Adrenal gland (tissue), 19 donors: Measurements from ENCODE around the gene CALML6. TPM values are rescaled to one million over a fixed set of nuclear protein-coding genes. Genes with fewer than 3 reads are reported as not detected.

Source experiments
- DNase-seq, 7 donors: peaks; one replicate each; pipeline ENCODE4 v3.0.0-alpha.2; 2019 to 2020
- H3K27ac ChIP-seq, 5 donors: fragments of 200-600 bp; sonication (generic) in 4 of 5; 1 replicate in 3 of 5; 2 replicates in 2 of 5; pipeline versions ENCODE4 v1.5.1 to v1.8.0; 2016 to 2020; ENCODE audit warnings: mild to moderate bottlenecking in 1 of 5
- H3K27me3 ChIP-seq: fragments of 200-600 bp; 2 replicates; pipeline ENCODE4 v1.8.0; 2021
- H3K36me3 ChIP-seq, 2 donors: fragments of 200-600 bp; replicated peaks in 1 of 2; 1 replicate in 1 of 2; 2 replicates in 1 of 2; pipeline versions ENCODE4 v1.5.1 to v1.8.0; 2018 to 2022
- H3K4me1 ChIP-seq, 2 donors: fragments of 200-600 bp; replicated peaks in 1 of 2; 1 replicate in 1 of 2; 2 replicates in 1 of 2; pipeline versions ENCODE4 v1.5.1 to v1.8.0; 2018 to 2021
- H3K4me3 ChIP-seq, 4 donors: fragments of 200-600 bp; sonication (generic) in 3 of 4; one replicate each; pipeline ENCODE4 v1.5.1; 2016 to 2018
- H3K9me3 ChIP-seq, 3 donors: fragments of 200-600 bp; sonication (generic) in 1 of 3; replicated peaks in 1 of 3; 1 replicate in 2 of 3; 2 replicates in 1 of 3; pipeline versions ENCODE4 v1.5.1 to v1.8.0; 2016 to 2021
- CTCF ChIP-seq, 6 experiments: fragments of 450-650 bp in 4 of 6; fragments of 200-600 bp in 2 of 6; sonication (generic) in 1 of 6; IDR thresholded peaks; 1 replicate in 5 of 6; 2 replicates in 1 of 6; pipeline versions ENCODE4 v1.5.1 to v1.8.0; 2016 to 2021; ENCODE audit warnings: antibody characterized with exemption in 6 of 6, mild to moderate bottlenecking in 2 of 6, moderate library complexity in 1 of 6
- POLR2A ChIP-seq, 2 donors: fragments of 450-650 bp; IDR thresholded peaks; one replicate each; pipeline ENCODE4 v1.6.1; 2017; ENCODE audit warnings: antibody characterized with exemption in 2 of 2, mild to moderate bottlenecking in 2 of 2, moderate library complexity in 1 of 2
- WGBS, 4 donors: extraction: QIAGEN DNeasy Blood & Tissue Kit in 2 of 4; methylation state at CpG; one replicate each; pipeline versions ENCODE4 v1.1.5 to v1.1.7; 2013 to 2017; 5-methylcytosine and 5-hydroxymethylcytosine counted together
- intact Hi-C, 2 donors: fragments of 100-400 bp; cut with DNase I; formaldehyde crosslinking; loops; one replicate each; pipeline versions ENCODE4 v1.14.1 to v1.15.0; 2022 to 2023
- long read RNA-seq, 10 donors: library from polyadenylated mRNA in 3 of 10; unstranded in 2 of 10; stranded (forward) in 1 of 10; transcript quantifications; one replicate each; pipeline ENCODE4 v2.0.0 and lab custom pipeline, GENCODE V29; 2021 to 2026
- polyA plus RNA-seq, 3 donors: library from polyadenylated mRNA; stranded (reverse); fragments of 200-250 nt in 2 of 3; fragments of 350-450 nt in 1 of 3; fragmentation: Illumina TruSeq in 1 of 3; extraction: RNeasy Lipid Tissue Mini Kit (QIAGEN cat#74804) in 1 of 3; gene quantifications; one replicate each; pipeline ENCODE4 v1.2.3, GENCODE V29; 2013 to 2014
- total RNA-seq, 9 donors: library from RNA; depleted of rRNA in 4 of 9; stranded (reverse); fragments of >200 nt in 4 of 9; fragments of 120-200 nt in 1 of 9; fragmentation: NEBNext Ultra II Directional in 1 of 9; extraction: Animal tissue kit (Norgen Biotek cat#: 25700) in 1 of 9; gene quantifications; one replicate each; pipeline versions ENCODE4 v1.1.0 to v1.2.4, GENCODE V29; 2013 to 2023
- donor health status: healthy with polysubstance abuse.
- donor health status: Bipolar disorder and iron deficiency.
- donor health status: DM: yes; HTN: yes; CAD: no.
- donor health status: DM: no; HTN: no; CAD: no.
- donor health status: DM: no; HTN: no; CAD: no.
- donor health status: DM: yes; HTN: yes; CAD: no.

CALML6 gene
- total RNA-seq (under 1 TPM in 4 of 9 donors, not detected in 5; 0.17 to 0.61 (median 0.35) TPM), polyA plus RNA-seq (1 to 10 TPM in 2 of 3 donors, not detected in 1; 3.2 to 4.7 TPM)
- long read RNA-seq, donor 1: 0 reads
- long read RNA-seq, donor 2: 0 reads
- long read RNA-seq, donor 3: 0 reads
- long read RNA-seq, donor 4: 0 reads
- long read RNA-seq, donor 5: 0 reads
- long read RNA-seq, donor 6: 0 reads
- long read RNA-seq, donor 7: 0 reads
- long read RNA-seq, donor 8: 0 reads
- long read RNA-seq, donor 9: 0 reads
- long read RNA-seq, donor 10: 0 reads

- Histone ChIP-seq H3K4me3 (no peak within 1 kb of the TSS), H3K27me3 (no peaks in the 10 kb centered on the region), H3K4me1 (peaks cover 13 to 14% of the 10 kb centered on the region in 2 donors), H3K9me3 (no peaks in the 10 kb centered on the region), H3K36me3 (no peaks in the 10 kb centered on the region), H3K27ac (no peak within 1 kb of the TSS)
- peak in 4 of 7 donors; percentile 20 to 49 (median 30) for DNase-seq
- 80 to 98% (median 87%) methylated on average over 7 to 15 of the region's 15 CpGs for WGBS, 4 donors
- intact Hi-C loops: no loop called here
- no peak for TF ChIP-seq CTCF (IDR thresholded peaks at IDR 0.05)
- no peak for TF ChIP-seq POLR2A (IDR thresholded peaks at IDR 0.05)
These were observed at the start of gene CALML6 for GRCh38 chr1:1914971-1915692. Gene CALML6 (plus strand): TSS chr1:1915260. CDS start chr1:1915281, 21 bp downstream.

- Histone ChIP-seq H3K27ac (no peak overlapping the region), H3K9me3 (no peaks in the 10 kb centered on the region), H3K4me1 (peaks cover 13 to 55% of the 10 kb centered on the region in 2 donors), H3K36me3 (no peaks in the 10 kb centered on the region), H3K4me3 (no peak overlapping the region), H3K27me3 (no peaks in the 10 kb centered on the region)
- DNase-seq: no peak
- WGBS, 4 donors: 90 to 98% (median 97%) methylated on average over 3 of the region's 3 CpGs
- TF ChIP-seq POLR2A (IDR thresholded peaks at IDR 0.05): no peak
- no peak for TF ChIP-seq CTCF (IDR thresholded peaks at IDR 0.05)
- intact Hi-C loops: no loop called here
These were observed 47.9 kb upstream of the CALML6 start for GRCh38 chr1:1867164-1867563.

- no peak for TF ChIP-seq CTCF (IDR thresholded peaks at IDR 0.05)
- no peak for TF ChIP-seq POLR2A (IDR thresholded peaks at IDR 0.05)
- Histone ChIP-seq H3K36me3 (peaks cover 0 to 4% of the 10 kb centered on the region in 2 donors), H3K4me1 (peaks cover 29 to 56% of the 10 kb centered on the region in 2 donors), H3K27me3 (no peaks in the 10 kb centered on the region), H3K4me3 (no peak overlapping the region), H3K27ac (peak overlapping the region in 3 of 5 donors; percentile 27 to 43 (median 34)), H3K9me3 (no peaks in the 10 kb centered on the region)
- no peak for DNase-seq
- WGBS, 4 donors: 10 to 20% (median 16%) methylated on average over 4 of the region's 4 CpGs
- intact Hi-C loops: no loop called here
These were observed 45.6 kb upstream of the CALML6 start for GRCh38 chr1:1869469-1869868.

- Histone ChIP-seq H3K36me3 (peaks cover 0 to 7% of the 10 kb centered on the region in 2 donors), H3K27ac (peak overlapping the region in 3 of 5 donors; percentile 6 to 41 (median 33)), H3K4me3 (no peak overlapping the region), H3K27me3 (no peaks in the 10 kb centered on the region), H3K9me3 (no peaks in the 10 kb centered on the region), H3K4me1 (peaks cover 35 to 63% of the 10 kb centered on the region in 2 donors)
- 79 to 88% (median 85%) methylated on average over 11 of the region's 11 CpGs for WGBS, 4 donors
- DNase-seq: peak in 1 of 7 donors; percentile 3
- intact Hi-C loops: no loop called here
- TF ChIP-seq CTCF (IDR thresholded peaks at IDR 0.05): no peak
- TF ChIP-seq POLR2A (IDR thresholded peaks at IDR 0.05): no peak
These were observed 42.6 kb upstream of the CALML6 start for GRCh38 chr1:1872329-1872994.
